ENCODE measurements around the gene OPN4.
"Not testable (repeated sequence)": the region's sequence is repeated elsewhere in the genome, so short reads cannot be mapped to it uniquely, and the experiment has no call there.

OPN4 gene

GRCh38 chr10:86632009-86632800 is 22.1 kb upstream of the OPN4 start:
- H3K4me2 ChIP-seq: no peak overlapping the region
- no peak overlapping the region for H3K27ac ChIP-seq
- no peak overlapping the region for H3K4me3 ChIP-seq
- H3K27me3 ChIP-seq: peaks cover 10% of the 10 kb centered on the region
- H3K4me1 ChIP-seq: no peaks in the 10 kb centered on the region
- H3K9me3 ChIP-seq: peaks cover 8% of the 10 kb centered on the region
- H4K20me1 ChIP-seq: no peaks in the 10 kb centered on the region
- H3K36me3 ChIP-seq: no peaks in the 10 kb centered on the region
- no peak for TF ChIP-seq Cebpa-rat (IDR thresholded peaks at IDR 0.05)
- no peak overlapping the region for H3K9ac ChIP-seq

- no peak overlapping the region for H3K4me3 ChIP-seq
- H3K9ac ChIP-seq: no peak overlapping the region
- no peak overlapping the region for H3K27ac ChIP-seq
- peaks cover 10% of the 10 kb centered on the region for H3K27me3 ChIP-seq
- no peak overlapping the region for H3K4me2 ChIP-seq
- H3K36me3 ChIP-seq: no peaks in the 10 kb centered on the region
- no peak for TF ChIP-seq Cebpa-rat (IDR thresholded peaks at IDR 0.05)
- peaks cover 8% of the 10 kb centered on the region for H3K9me3 ChIP-seq
- no peaks in the 10 kb centered on the region for H4K20me1 ChIP-seq
- H3K4me1 ChIP-seq: no peaks in the 10 kb centered on the region
Observed at GRCh38 chr10:86632951-86633350, 21.4 kb upstream of the OPN4 start.

GRCh38 chr10:86635402-86635801 is 18.9 kb upstream of the OPN4 start:
- Histone ChIP-seq H3K27ac (no peak overlapping the region), H3K27me3 (peaks cover 10% of the 10 kb centered on the region), H3K9ac (no peak overlapping the region), H3K4me3 (no peak overlapping the region), H4K20me1 (no peaks in the 10 kb centered on the region), H3K36me3 (no peaks in the 10 kb centered on the region), H3K4me2 (no peak overlapping the region), H3K4me1 (no peaks in the 10 kb centered on the region), H3K9me3 (peaks cover 8% of the 10 kb centered on the region)
- no peak for TF ChIP-seq Cebpa-rat (IDR thresholded peaks at IDR 0.05)

- Histone ChIP-seq H3K4me2 (no peak overlapping the region), H3K27ac (no peak overlapping the region), H3K9me3 (peaks cover 8% of the 10 kb centered on the region), H3K4me3 (no peak overlapping the region), H3K36me3 (no peaks in the 10 kb centered on the region), H4K20me1 (no peaks in the 10 kb centered on the region), H3K27me3 (peaks cover 10% of the 10 kb centered on the region), H3K9ac (no peak overlapping the region), H3K4me1 (no peaks in the 10 kb centered on the region)
- TF ChIP-seq Cebpa-rat (IDR thresholded peaks at IDR 0.05): no peak
Observed at GRCh38 chr10:86636311-86636710, 18.0 kb upstream of the OPN4 start.

- no peak overlapping the region for H3K27ac ChIP-seq
- no peak for TF ChIP-seq Cebpa-rat (IDR thresholded peaks at IDR 0.05)
- H3K36me3 ChIP-seq: no peaks in the 10 kb centered on the region
- no peak overlapping the region for H3K4me3 ChIP-seq
- no peaks in the 10 kb centered on the region for H3K27me3 ChIP-seq
- H3K9ac ChIP-seq: no peak overlapping the region
- no peaks in the 10 kb centered on the region for H4K20me1 ChIP-seq
- H3K4me2 ChIP-seq: no peak overlapping the region
- no peaks in the 10 kb centered on the region for H3K9me3 ChIP-seq
- H3K4me1 ChIP-seq: peaks cover 15% of the 10 kb centered on the region
Observed at GRCh38 chr10:86642021-86642420, 12.3 kb upstream of the OPN4 start.

DNA sequence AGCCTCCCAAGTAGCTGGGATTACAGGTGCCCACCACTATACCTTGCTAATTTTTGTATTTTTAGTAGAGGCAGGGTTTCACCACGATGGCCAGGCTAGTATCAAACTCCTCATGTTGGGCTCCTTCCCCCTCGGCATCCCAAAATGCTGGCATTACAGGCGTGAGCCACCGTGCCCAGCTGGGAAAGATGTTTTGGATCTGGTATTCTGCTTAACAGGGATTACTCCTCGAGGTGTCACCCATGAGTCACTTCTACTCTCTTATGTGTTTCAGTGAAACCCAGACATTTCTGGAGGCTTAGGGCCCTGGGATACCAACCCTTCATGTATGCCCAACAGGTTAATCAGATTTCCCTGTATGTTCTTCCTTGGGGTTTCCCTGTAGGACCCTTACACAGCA is 11.8 kb upstream of the OPN4 start:
- H3K27ac ChIP-seq: no peak overlapping the region
- no peak overlapping the region for H3K4me2 ChIP-seq
- H3K4me3 ChIP-seq: no peak overlapping the region
- no peaks in the 10 kb centered on the region for H3K27me3 ChIP-seq
- peaks cover 15% of the 10 kb centered on the region for H3K4me1 ChIP-seq
- TF ChIP-seq Cebpa-rat (IDR thresholded peaks at IDR 0.05): no peak
- no peak overlapping the region for H3K9ac ChIP-seq
- no peaks in the 10 kb centered on the region for H4K20me1 ChIP-seq
- H3K36me3 ChIP-seq: no peaks in the 10 kb centered on the region
- H3K9me3 ChIP-seq: no peaks in the 10 kb centered on the region

GRCh38 chr10:86644152-86644793 is 10.1 kb upstream of the OPN4 start:
- H3K4me1 ChIP-seq: peaks cover 15% of the 10 kb centered on the region
- H3K9ac ChIP-seq: no peak overlapping the region
- H3K4me2 ChIP-seq: no peak overlapping the region
- TF ChIP-seq Cebpa-rat (IDR thresholded peaks at IDR 0.05): no peak
- H3K36me3 ChIP-seq: no peaks in the 10 kb centered on the region
- no peak overlapping the region for H3K4me3 ChIP-seq
- no peaks in the 10 kb centered on the region for H3K9me3 ChIP-seq
- H3K27ac ChIP-seq: no peak overlapping the region
- no peaks in the 10 kb centered on the region for H3K27me3 ChIP-seq
- H4K20me1 ChIP-seq: no peaks in the 10 kb centered on the region

- Histone ChIP-seq H3K9me3 (no peaks in the 10 kb centered on the region), H3K4me2 (no peak overlapping the region), H3K27me3 (no peaks in the 10 kb centered on the region), H3K4me1 (peaks cover 22% of the 10 kb centered on the region), H3K36me3 (no peaks in the 10 kb centered on the region), H3K27ac (no peak overlapping the region), H3K4me3 (no peak overlapping the region), H3K9ac (no peak overlapping the region), H4K20me1 (no peaks in the 10 kb centered on the region)
- no peak for TF ChIP-seq Cebpa-rat (IDR thresholded peaks at IDR 0.05)
Observed at GRCh38 chr10:86644794-86645445, 9.4 kb upstream of the OPN4 start.

DNA sequence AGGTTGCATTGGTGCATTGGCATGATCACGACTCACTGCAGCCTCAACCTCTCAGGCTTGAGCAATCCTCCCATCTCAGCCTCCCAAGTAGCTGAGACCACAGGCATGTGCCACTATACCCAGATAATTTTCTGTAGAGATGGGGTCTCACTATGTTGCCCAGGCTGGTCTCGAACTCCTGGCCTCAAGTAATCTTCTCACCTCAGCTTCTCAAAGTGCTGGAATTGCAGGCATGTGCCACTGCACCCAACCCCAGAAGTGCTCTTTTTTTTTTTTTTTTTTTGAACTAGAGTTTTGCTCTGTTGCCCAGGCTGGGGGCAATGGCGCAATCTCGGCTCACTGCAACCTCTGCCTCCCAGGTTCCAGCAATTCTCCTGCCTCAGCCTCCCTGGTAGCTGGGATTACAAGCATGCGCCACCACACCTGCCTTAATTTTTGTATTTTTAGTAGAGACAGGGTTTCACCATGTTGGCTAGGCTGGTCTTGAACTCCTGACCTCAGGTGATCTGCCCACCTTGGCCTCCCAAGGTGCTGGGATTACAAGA is 8.7 kb upstream of the OPN4 start:
- H3K4me3 ChIP-seq, H3K27ac ChIP-seq, H3K4me2 ChIP-seq, H3K36me3 ChIP-seq, H3K9me3 ChIP-seq, H4K20me1 ChIP-seq, H3K27me3 ChIP-seq, H3K9ac ChIP-seq: not testable (repeated sequence)
- peaks cover 29% of the 10 kb centered on the region for H3K4me1 ChIP-seq

DNA sequence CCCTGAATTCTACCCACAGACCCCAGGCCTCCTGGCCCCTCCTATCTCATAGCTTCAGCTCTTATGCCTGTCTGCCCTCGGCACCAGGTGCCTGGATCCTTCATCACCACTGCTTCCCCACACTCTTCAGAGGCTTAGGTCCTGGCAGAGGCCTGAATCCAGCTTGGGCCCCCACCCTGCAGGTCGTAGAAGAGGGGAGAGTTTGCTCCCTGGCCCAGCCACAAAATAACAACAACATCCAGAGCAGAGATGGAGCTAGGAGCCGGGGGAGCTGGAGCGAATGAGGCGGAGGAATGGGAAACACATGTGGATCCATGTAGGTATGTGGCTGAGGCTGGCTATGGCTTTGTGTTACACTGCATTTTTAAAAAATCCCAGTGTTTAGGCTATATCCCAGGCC is 7.8 kb upstream of the OPN4 start:
- no peak overlapping the region for H3K9ac ChIP-seq
- H3K4me3 ChIP-seq: no peak overlapping the region
- H3K9me3 ChIP-seq: no peaks in the 10 kb centered on the region
- no peak overlapping the region for H3K27ac ChIP-seq
- TF ChIP-seq Cebpa-rat (IDR thresholded peaks at IDR 0.05): no peak
- H3K27me3 ChIP-seq: no peaks in the 10 kb centered on the region
- no peaks in the 10 kb centered on the region for H4K20me1 ChIP-seq
- no peaks in the 10 kb centered on the region for H3K36me3 ChIP-seq
- peaks cover 35% of the 10 kb centered on the region for H3K4me1 ChIP-seq
- H3K4me2 ChIP-seq: no peak overlapping the region
